NOMO-1 treated with dmso at 0.1 percent for 144 hours (cell line): ENCODE measurements around the gene ARL17A.
"Not testable (repeated sequence)": the region's sequence is repeated elsewhere in the genome, so short reads cannot be mapped to it uniquely, and the experiment has no call there.

Experiments
- DNase-seq: peaks from one replicate; lab custom pipeline; 2025; ENCODE audit not compliant: unreplicated experiment; lab: John Stamatoyannopoulos, UW

Gene ARL17A

GRCh38 chr17:46559155-46559554 is 20.3 kb downstream of the ARL17A start:
- DNase-seq: not testable (repeated sequence)

- DNase-seq: not testable (repeated sequence)
These were observed 30.9 kb downstream of the ARL17A start for GRCh38 chr17:46548607-46549006.

- not testable (repeated sequence) for DNase-seq
These were observed 44.8 kb downstream of the ARL17A start for GRCh38 chr17:46534716-46535115.

GRCh38 chr17:46512168-46512567 is 67.3 kb downstream of the ARL17A start, which contains the start of gene LRRC37A2:
TSS of gene LRRC37A2 (plus strand) at chr17:46512468. CDS start at chr17:46512713, 245 bp downstream.
- not testable (repeated sequence) for DNase-seq

GRCh38 chr17:46505896-46506295 is 73.6 kb downstream of the ARL17A start:
- not testable (repeated sequence) for DNase-seq

GRCh38 chr17:46499437-46500139 is 79.9 kb downstream of the ARL17A start:
- not testable (repeated sequence) for DNase-seq

- not testable (repeated sequence) for DNase-seq
These were observed 87.5 kb downstream of the ARL17A start for GRCh38 chr17:46492021-46492420.

GRCh38 chr17:46481310-46481709 is 98.2 kb downstream of the ARL17A start:
- not testable (repeated sequence) for DNase-seq

- DNase-seq: not testable (repeated sequence)
These were observed 100.7 kb downstream of the ARL17A start for GRCh38 chr17:46478823-46479222.

GRCh38 chr17:46475583-46475982 is 103.9 kb downstream of the ARL17A start:
- not testable (repeated sequence) for DNase-seq

- not testable (repeated sequence) for DNase-seq
These were observed 105.0 kb downstream of the ARL17A start for GRCh38 chr17:46474489-46474888.

GRCh38 chr17:46467618-46468017 is 111.9 kb downstream of the ARL17A start:
- not testable (repeated sequence) for DNase-seq
